ENCODE measurements around the gene TMEM91.

- no peak for TF ChIP-seq CTCF (conservative IDR thresholded peaks at IDR 0.05; ENCODE audit: low read length)
- TF ChIP-seq EZH2phosphoT487 (IDR thresholded peaks at IDR 0.05; ENCODE audit: borderline replicate concordance): no peak
These were observed 6.6 kb upstream of the TMEM91 start for GRCh38 chr19:41369769-41370168.

Data from Loucy (cell line).